Effector CD8-positive, alpha-beta T cell (primary cell): ENCODE measurements around the gene LAPTM4A.

Source experiments
- DNase-seq: peaks from one replicate; lab custom pipeline; 2025; lab: John Stamatoyannopoulos, UW

LAPTM4A gene

GRCh38 chr2:20019747-20020146 lies 31.7 kb downstream of the LAPTM4A start:
- DNase-seq = no peak

DNA sequence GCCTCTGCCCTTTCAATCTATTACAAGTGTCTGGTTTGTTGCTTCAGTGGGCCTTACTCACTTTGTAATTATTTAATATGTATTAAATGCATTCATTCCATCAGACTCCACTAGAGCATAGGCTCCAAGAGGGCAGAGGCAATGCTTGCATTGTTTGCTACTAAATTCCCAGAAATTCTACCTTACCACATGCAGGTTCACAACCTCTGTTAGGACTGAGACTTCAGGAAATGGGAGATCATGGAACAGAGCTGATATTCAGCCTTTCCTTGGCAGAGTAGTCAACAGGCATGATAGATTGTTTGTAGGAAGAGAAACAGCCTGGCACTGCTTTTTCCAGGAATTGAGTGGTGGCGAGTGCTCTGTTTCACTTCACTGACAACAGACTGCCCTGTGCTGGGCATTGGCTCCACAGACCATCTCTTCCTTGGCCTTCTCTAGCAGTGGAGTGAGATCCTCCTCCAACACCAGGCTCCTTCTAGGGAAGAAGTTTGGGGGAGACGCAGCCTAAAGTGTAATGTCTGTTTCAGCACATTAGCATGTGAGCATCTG lies 32.8 kb downstream of the LAPTM4A start:
- no peak for DNase-seq

- DNase-seq = no peak
These were observed 35.1 kb downstream of the LAPTM4A start for GRCh38 chr2:20016346-20016745.

DNA sequence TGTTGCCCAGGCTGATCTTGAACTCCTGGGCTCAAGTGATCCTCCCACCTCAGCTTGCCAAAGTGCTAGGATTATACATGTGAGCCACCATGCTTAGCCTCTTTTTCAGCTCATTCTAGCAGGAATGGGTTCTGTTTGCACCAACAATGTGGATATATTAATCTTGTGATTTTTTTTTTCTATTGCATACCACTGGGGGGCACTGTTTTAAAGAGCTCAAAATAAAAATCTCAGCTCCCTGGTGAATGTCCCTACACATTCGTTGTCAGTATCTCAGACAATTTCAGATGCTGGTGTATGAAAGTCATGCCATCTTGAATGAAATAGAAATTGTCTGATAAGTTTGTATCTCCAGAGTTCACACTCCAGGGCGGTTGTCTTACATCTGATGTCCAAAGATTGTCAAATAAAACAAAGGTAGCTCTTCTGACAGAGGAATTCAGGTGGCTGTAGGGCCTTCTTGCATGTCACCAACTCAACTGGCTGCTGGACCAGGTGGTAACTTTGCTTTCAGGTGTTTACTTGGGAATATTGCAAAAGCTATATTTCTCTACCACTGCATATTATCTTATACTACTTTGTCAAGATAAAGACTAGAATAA lies 35.8 kb downstream of the LAPTM4A start:
- no peak for DNase-seq

- DNase-seq = no peak
These were observed 38.1 kb downstream of the LAPTM4A start for GRCh38 chr2:20013126-20013849.

DNA sequence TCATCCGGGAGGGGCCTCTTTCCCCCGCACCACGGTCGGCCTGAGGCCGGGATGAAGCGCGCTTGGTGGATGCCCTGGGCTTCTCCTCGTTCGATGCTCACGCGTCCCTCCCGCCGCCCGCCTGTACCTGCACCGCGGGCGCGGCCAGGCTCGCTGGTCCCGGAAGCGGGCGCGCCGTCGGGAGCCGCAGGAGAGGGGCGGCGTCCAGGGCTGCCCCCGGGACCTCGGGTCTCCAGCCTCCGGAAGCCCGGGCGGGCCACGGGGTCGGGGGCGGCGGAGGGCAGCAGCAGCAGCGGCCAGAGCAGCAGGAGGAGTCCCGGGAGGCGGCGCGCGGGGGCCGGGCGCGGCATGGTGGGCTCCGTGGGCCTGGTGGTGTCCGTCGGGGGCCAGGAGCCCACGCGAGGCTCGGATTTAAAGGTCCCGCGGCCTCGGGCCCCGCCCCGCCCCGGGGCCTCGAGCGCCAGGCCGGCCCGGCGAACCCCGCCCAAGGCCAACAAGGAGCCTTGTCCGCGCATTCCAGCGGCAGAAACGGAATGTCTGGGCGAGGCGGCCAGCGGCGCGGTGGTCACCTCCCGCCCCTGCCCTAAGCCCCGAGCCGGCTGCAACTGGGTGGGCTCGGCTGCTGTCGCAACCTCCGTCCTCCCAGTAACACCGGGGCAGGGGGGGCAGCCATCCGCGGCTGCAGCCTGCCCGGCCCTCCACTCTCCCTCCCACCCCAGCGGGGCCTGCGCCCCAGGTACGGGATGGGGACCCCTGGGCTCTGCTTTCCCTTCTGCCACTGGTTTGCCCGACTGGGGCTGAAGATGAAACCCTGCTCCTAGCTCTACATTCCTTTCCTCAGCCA lies 38.9 kb downstream of the LAPTM4A start, which contains the start of gene MATN3:
Gene MATN3 (minus strand): TSS at position 387 of the 844 bp plus-strand sequence. CDS start 37 bp downstream, at position 350.
- no peak for DNase-seq

- no peak for DNase-seq
These were observed 39.5 kb downstream of the LAPTM4A start for GRCh38 chr2:20012032-20012281.

- no peak for DNase-seq
These were observed 40.0 kb downstream of the LAPTM4A start for GRCh38 chr2:20011276-20012031.

- DNase-seq = no peak
These were observed 42.7 kb downstream of the LAPTM4A start for GRCh38 chr2:20008703-20009102.

- no peak for DNase-seq
These were observed 45.4 kb downstream of the LAPTM4A start for GRCh38 chr2:20005891-20006470.

GRCh38 chr2:20005067-20005627 lies 46.3 kb downstream of the LAPTM4A start:
- DNase-seq = no peak

GRCh38 chr2:20001361-20001863 lies 50.0 kb downstream of the LAPTM4A start:
- DNase-seq = no peak

DNA sequence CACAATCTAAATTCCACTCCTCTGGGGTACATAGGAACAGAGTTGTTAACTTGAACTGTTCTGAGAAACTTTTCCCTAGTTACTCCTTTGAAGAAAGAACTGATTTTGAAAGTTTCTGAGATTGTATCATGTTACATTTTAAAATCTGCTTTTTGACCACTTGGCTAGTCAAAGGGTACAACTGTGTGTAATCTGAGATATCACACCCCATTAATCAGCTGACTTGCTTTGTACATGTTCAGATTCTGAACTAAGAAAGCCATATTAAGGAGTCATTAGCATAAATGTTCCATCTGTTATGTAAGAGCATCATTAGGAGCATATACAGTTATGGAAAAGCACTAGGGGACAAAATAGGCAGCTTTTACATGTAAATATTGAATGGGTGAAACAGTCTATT lies 57.7 kb downstream of the LAPTM4A start:
- DNase-seq = no peak

- no peak for DNase-seq
These were observed 59.5 kb downstream of the LAPTM4A start for GRCh38 chr2:19991895-19992294.

DNA sequence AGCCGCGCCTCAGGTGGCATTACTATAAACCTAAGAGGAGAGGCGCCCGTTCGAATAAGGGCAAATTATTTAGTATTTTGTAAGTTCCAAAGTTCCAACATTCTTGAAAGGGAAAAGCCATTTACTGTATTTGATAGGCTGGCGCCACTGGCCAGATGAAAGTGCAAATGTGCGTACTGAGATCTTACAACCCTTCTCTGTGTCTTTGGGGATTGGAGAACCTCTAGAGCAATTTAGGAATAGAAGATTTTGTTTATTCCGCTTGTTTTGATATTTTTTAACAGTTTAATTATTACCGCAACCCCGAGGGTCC lies 61.1 kb downstream of the LAPTM4A start:
- no peak for DNase-seq

DNA sequence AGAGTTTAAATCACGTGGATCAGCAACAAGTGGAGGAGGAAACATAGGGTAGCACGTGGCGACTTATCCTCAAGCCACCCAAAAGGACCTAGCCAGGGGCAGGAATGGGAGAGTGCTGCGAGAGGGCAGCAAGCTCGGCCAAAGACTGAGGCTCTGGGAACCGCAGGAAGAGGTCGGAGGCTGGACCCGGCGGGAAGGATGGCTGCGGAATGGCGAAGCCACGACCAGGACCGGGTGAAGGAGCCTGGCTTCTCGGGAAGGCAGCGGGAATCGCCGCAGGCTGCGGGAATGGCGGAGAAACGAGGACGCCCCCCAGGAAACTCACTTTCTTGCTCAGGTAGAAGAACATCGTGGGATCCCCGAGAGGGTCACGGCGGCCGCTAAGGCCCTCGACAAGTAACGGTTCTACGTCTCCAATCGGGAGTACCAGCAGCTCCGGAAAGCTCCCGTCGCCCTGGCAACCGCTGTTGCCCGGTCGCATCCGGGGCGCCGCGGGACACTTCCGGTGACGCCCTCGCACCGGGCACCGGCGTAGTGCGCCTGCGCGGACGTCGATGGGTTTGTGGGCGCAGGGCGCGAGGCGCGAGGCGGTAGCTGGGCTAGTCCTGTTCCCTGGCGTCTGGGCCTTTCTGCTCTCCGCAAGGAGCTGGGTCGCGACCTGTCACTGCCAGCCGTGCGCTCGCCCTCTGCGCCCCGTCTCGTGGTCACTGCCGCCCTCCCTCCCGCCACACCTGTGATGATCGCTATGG lies 61.6 kb downstream of the LAPTM4A start, which contains the start of gene WDR35:
Gene WDR35 (minus strand): TSS at position 439 of the 749 bp plus-strand sequence. CDS start 90 bp downstream, at position 349.
- peak; percentile 87 for DNase-seq

GRCh38 chr2:19989342-19989666 lies 62.1 kb downstream of the LAPTM4A start:
- no peak for DNase-seq

DNA sequence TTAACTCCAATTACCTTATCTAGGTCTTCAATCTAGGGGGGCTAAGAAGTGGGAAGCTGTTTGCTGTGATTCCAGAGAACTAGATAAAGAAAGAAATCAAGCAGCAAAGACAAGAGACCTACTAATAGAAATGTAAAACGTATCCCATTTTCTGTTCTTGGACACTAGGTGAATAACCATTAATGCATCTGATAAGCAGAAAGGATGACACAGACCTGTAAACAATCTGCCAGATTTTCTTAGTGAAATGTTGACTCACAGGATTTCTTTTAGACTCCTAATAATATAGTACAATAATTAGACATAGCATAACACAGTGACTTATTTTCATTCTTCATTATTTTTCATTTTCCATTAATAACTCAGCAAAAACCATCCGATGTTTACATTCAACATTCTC lies 62.8 kb downstream of the LAPTM4A start:
- no peak for DNase-seq

DNA sequence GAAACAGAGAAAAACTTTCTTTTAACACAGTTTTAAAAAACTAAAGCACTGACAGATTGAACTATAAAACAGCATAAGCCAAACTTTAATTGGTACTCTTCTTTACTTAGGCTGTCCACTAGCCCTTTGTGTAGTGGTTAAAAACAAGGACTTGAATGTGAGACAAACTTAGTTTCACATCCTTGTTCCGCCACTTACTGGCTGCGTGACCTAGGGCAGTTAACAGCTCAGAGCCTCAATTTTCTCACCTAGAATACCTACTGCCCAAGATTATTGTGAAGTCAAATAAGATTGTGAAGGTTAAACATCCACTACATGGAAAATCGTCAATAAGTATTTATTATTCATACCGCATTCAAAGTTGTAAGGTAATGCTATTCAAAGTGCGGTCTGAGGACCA lies 63.5 kb downstream of the LAPTM4A start:
- no peak for DNase-seq
